K562 (cell line): ENCODE results near the gene AHCYL2. TPM values are rescaled to one million over a fixed set of nuclear protein-coding genes. Genes with fewer than 3 reads are reported as not detected.

Source experiments
- BCL6 ChIP-seq: fragments of 250-450 bp; sonication (Bioruptor Pico); IDR thresholded peaks from 2 replicates; pipeline ENCODE4 v1.4.0; 2020
- BRD9 ChIP-seq: fragments of 450-650 bp; IDR thresholded peaks from 2 replicates; pipeline ENCODE4 v1.6.1; 2018; ENCODE audit warnings: low read depth; ENCODE audit not compliant: partially characterized antibody
- CREB3 ChIP-seq: fragments of 450-650 bp; conservative IDR thresholded peaks from 2 replicates; pipeline ENCODE4 v1.6.1; 2016; ENCODE audit warnings: missing genetic modification characterization, low read depth, mild to moderate bottlenecking, missing compliant biosample characterization, moderate library complexity
- CTBP1 ChIP-seq: fragments of 450-650 bp; IDR thresholded peaks from 2 replicates; pipeline ENCODE4 v1.6.1; 2016; ENCODE audit warnings: borderline replicate concordance
- ERF ChIP-seq: fragments of 450-650 bp; formaldehyde crosslinking; IDR thresholded peaks from 2 replicates; pipeline ENCODE4 v1.4.0; 2020; ENCODE audit warnings: mild to moderate bottlenecking, mixed read lengths
- GTF2E2 ChIP-seq: fragments of 200-800 bp; sonication (Bioruptor generic); IDR thresholded peaks from 2 replicates; pipeline ENCODE4 v1.6.1; 2016; ENCODE audit warnings: missing genetic modification characterization, missing compliant biosample characterization
- GTF2F1 ChIP-seq: IDR thresholded peaks from 2 replicates; pipeline ENCODE4 v1.6.1; 2011; ENCODE audit warnings: low read depth, low read length, improper control_type of control experiment
- KLF10 ChIP-seq: fragments of 250-450 bp; sonication (Bioruptor Pico); IDR thresholded peaks from 2 replicates; pipeline ENCODE4 v1.6.1; 2021; ENCODE audit warnings: matching md5 sums
- LCOR ChIP-seq: sonication (generic); formaldehyde crosslinking; IDR thresholded peaks from 2 replicates; pipeline ENCODE4 v1.8.0; 2022; ENCODE audit warnings: mild to moderate bottlenecking, missing genetic modification reagents
- NCOA1 ChIP-seq: fragments of 450-650 bp; IDR thresholded peaks from 2 replicates; pipeline ENCODE4 v1.6.1; 2016; ENCODE audit warnings: low read depth
- NR2C1 ChIP-seq, 2 experiments: fragments of 450-650 bp; IDR thresholded peaks; 2 replicates each; pipeline ENCODE4 v1.6.1; 2017; ENCODE audit warnings: mild to moderate bottlenecking in 2 of 2, antibody characterized with exemption in 1 of 2, inconsistent platforms in 1 of 2, missing compliant biosample characterization in 1 of 2, missing genetic modification characterization in 1 of 2
- RBM22 ChIP-seq: fragments of 200-400 bp; formaldehyde crosslinking; IDR thresholded peaks from 2 replicates; pipeline ENCODE4 v1.6.1; 2018; ENCODE audit warnings: low read length, low read depth; ENCODE audit not compliant: poor library complexity, severe bottlenecking
- STAG1 ChIP-seq: sonication (generic); formaldehyde crosslinking; IDR thresholded peaks from 2 replicates; pipeline ENCODE4 v1.5.0; 2020; ENCODE audit warnings: missing genetic modification reagents, borderline replicate concordance
- TEAD4 ChIP-seq, 2 experiments: sonication (generic) in 1 of 2; formaldehyde crosslinking in 1 of 2; IDR thresholded peaks; 2 replicates each; pipeline versions ENCODE4 v1.6.1 to v1.8.0; 2012 to 2022; ENCODE audit warnings: borderline replicate concordance in 1 of 2, inconsistent platforms in 1 of 2, low read length in 1 of 2, mild to moderate bottlenecking in 1 of 2, missing genetic modification reagents in 1 of 2
- ZBTB17 ChIP-seq: fragments of 450-650 bp; formaldehyde crosslinking; IDR thresholded peaks from 2 replicates; pipeline ENCODE4 v1.4.0; 2020; ENCODE audit warnings: mild to moderate bottlenecking
- ZNF140 ChIP-seq: fragments of 250-450 bp; sonication (Bioruptor Pico); IDR thresholded peaks from 2 replicates; pipeline ENCODE4 v1.8.0; 2021; ENCODE audit warnings: moderate library complexity, mild to moderate bottlenecking, inconsistent platforms
- ZNF184 ChIP-seq: sonication (generic); formaldehyde crosslinking; IDR thresholded peaks from 2 replicates; pipeline ENCODE4 v1.5.0; 2020; ENCODE audit warnings: missing genetic modification reagents
- ZNF431 ChIP-seq: sonication (generic); formaldehyde crosslinking; IDR thresholded peaks from 2 replicates; pipeline ENCODE4 v1.8.0; 2022; ENCODE audit warnings: mild to moderate bottlenecking, missing genetic modification reagents
- ZNF583 ChIP-seq: fragments of 250-450 bp; sonication (Bioruptor Pico); IDR thresholded peaks from 2 replicates; pipeline ENCODE4 v1.4.0; 2020
- ZNF695 ChIP-seq: fragments of 450-650 bp; formaldehyde crosslinking; IDR thresholded peaks from 2 replicates; pipeline ENCODE4 v1.4.0; 2020; ENCODE audit warnings: mild to moderate bottlenecking, moderate library complexity
- polyA plus RNA-seq, 8 experiments: library from polyadenylated mRNA; depleted of rRNA in 4 of 8; stranded (reverse) in 5 of 8; unstranded in 3 of 8; fragments of >200 nt; fragmentation: Nextera tagmentation in 2 of 8; fragmentation: Illumina TruSeq in 1 of 8; extraction: Ambion mirVana in 2 of 8; extraction: Trizol in 1 of 8; gene quantifications; 2 replicates each; pipeline versions ENCODE4 v1.2.1 to v1.2.3, GENCODE V29; 2011 to 2014; ENCODE audit warnings: inconsistent platforms in 1 of 8, missing spikeins in 1 of 8
- total RNA-seq, 7 experiments: library from RNA; depleted of rRNA in 6 of 7; stranded (reverse); fragments of >200 nt in 6 of 7; fragmentation: Illumina TruSeq in 2 of 7; extraction: Trizol in 2 of 7; gene quantifications; 2 replicates each; pipeline versions ENCODE4 v1.2.1 to v1.2.3, GENCODE V29; 2011 to 2021; ENCODE audit warnings: low replicate concordance in 1 of 7
- TF ChIP-seq, protein P1 (sequence below), 2 experiments: fragments of 450-650 bp in 1 of 2; sonication (generic) in 1 of 2; formaldehyde crosslinking in 1 of 2; IDR thresholded peaks in 1 of 2; conservative IDR thresholded peaks in 1 of 2; 2 replicates each; pipeline versions ENCODE4 v1.6.1 to v1.8.1; 2016 to 2023; ENCODE audit warnings: mild to moderate bottlenecking in 2 of 2, moderate library complexity in 2 of 2, inconsistent platforms in 1 of 2, missing genetic modification reagents in 1 of 2
- TF ChIP-seq, protein P2 (sequence below): fragments of 150-350 bp; conservative IDR thresholded peaks from 2 replicates; pipeline ENCODE4 v1.6.1; 2014; ENCODE audit warnings: low read length
- TF ChIP-seq, protein P3 (sequence below): fragments of 450-650 bp; formaldehyde crosslinking; conservative IDR thresholded peaks from 2 replicates; pipeline ENCODE4 v1.4.0; 2022; ENCODE audit warnings: mild to moderate bottlenecking, missing genetic modification characterization

The AHCYL2 gene
- total and polyA plus RNA-seq, 9 of the 15 experiments (the other 6 are each of a cell fraction or from before 2014, with no cell fraction given): 0.93 to 10.5 (median 5.2) TPM

- TF ChIP-seq ZNF695 (CRISPR knock-in tag) (no peak), ZNF431 (peak; percentile 44; the same call in 1 of the 2 replicates), NCOA1 (no peak), KLF10 (CRISPR knock-in tag) (no peak), CREB3 (tag) (no peak), LCOR (CRISPR knock-in tag) (peak; percentile 36; the same call in 1 of the 2 replicates), NR2C1 (IDR thresholded peaks at IDR 0.05) (no peak), NR2C1 (tag; IDR thresholded peaks at IDR 0.05) (0 out of 2 replicates have a peak, but pooled peaks have one; percentile 7), TEAD4 (IDR thresholded peaks at IDR 0.05; ENCODE audit: low read length) (peak; percentile 32), TEAD4 (CRISPR knock-in tag; IDR thresholded peaks at IDR 0.05; ENCODE audit: borderline replicate concordance) (no peak), ZNF140 (CRISPR knock-in tag) (no peak), GTF2F1 (no peak), ZNF184 (CRISPR knock-in tag) (no peak), GTF2E2 (peak; percentile 87), ZBTB17 (CRISPR knock-in tag) (peak; percentile 64), STAG1 (CRISPR knock-in tag) (no peak), RBM22 (no peak), CTBP1 (no peak), ERF (CRISPR knock-in tag) (no peak), BRD9 (no peak), ZNF583 (0 out of 2 replicates have a peak, but pooled peaks have one; percentile 10), BCL6 (no peak)
- TF ChIP-seq, protein P1, sequence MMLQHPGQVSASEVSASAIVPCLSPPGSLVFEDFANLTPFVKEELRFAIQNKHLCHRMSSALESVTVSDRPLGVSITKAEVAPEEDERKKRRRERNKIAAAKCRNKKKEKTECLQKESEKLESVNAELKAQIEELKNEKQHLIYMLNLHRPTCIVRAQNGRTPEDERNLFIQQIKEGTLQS (IDR thresholded peaks at IDR 0.05): no peak
- TF ChIP-seq, protein P1 (CRISPR knock-in tag; conservative IDR thresholded peaks at IDR 0.05): no peak
- TF ChIP-seq, protein P2, sequence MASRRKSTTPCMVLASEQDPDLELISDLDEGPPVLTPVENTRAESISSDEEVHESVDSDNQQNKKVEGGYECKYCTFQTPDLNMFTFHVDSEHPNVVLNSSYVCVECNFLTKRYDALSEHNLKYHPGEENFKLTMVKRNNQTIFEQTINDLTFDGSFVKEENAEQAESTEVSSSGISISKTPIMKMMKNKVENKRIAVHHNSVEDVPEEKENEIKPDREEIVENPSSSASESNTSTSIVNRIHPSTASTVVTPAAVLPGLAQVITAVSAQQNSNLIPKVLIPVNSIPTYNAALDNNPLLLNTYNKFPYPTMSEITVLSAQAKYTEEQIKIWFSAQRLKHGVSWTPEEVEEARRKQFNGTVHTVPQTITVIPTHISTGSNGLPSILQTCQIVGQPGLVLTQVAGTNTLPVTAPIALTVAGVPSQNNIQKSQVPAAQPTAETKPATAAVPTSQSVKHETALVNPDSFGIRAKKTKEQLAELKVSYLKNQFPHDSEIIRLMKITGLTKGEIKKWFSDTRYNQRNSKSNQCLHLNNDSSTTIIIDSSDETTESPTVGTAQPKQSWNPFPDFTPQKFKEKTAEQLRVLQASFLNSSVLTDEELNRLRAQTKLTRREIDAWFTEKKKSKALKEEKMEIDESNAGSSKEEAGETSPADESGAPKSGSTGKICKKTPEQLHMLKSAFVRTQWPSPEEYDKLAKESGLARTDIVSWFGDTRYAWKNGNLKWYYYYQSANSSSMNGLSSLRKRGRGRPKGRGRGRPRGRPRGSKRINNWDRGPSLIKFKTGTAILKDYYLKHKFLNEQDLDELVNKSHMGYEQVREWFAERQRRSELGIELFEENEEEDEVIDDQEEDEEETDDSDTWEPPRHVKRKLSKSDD: no peak
- TF ChIP-seq, protein P3, sequence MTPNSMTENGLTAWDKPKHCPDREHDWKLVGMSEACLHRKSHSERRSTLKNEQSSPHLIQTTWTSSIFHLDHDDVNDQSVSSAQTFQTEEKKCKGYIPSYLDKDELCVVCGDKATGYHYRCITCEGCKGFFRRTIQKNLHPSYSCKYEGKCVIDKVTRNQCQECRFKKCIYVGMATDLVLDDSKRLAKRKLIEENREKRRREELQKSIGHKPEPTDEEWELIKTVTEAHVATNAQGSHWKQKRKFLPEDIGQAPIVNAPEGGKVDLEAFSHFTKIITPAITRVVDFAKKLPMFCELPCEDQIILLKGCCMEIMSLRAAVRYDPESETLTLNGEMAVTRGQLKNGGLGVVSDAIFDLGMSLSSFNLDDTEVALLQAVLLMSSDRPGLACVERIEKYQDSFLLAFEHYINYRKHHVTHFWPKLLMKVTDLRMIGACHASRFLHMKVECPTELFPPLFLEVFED (CRISPR knock-in tag): no peak
These were observed 210.0 kb downstream of the AHCYL2 start (continued) for GRCh38 chr7:129434675-129435318.
